Measurements from ENCODE around the gene RETREG1. TPM values are rescaled to one million over a fixed set of nuclear protein-coding genes. Genes with fewer than 3 reads are reported as not detected.

Gene RETREG1
- total and polyA plus RNA-seq, 11 donors: 24.5 to 219 (median 169) TPM

GRCh38 chr5:16644301-16644889, 27.6 kb upstream of the RETREG1 start:
- H3K9me3 ChIP-seq: no peaks in the 10 kb centered on the region
- 92 to 95% (median 94%) methylated on average over 11 of the region's 11 CpGs for WGBS, 4 donors
- H3K4me1 ChIP-seq: no peaks in the 10 kb centered on the region
- ATAC-seq (no peak), DNase-seq (no peak)
- H3K27ac ChIP-seq: no peak overlapping the region
- no peak overlapping the region for H3K4me3 ChIP-seq
- TF ChIP-seq CTCF (IDR thresholded peaks at IDR 0.05) (no peak), POLR2A (IDR thresholded peaks at IDR 0.05) (no peak)
- no peaks in the 10 kb centered on the region for H3K36me3 ChIP-seq
- H3K27me3 ChIP-seq: no peaks in the 10 kb centered on the region
- intact Hi-C loops (cut with DNase I): no loop called here

- intact Hi-C loops (cut with DNase I): no loop called here
- ATAC-seq (no peak), DNase-seq (no peak)
- Histone ChIP-seq H3K4me1 (no peaks in the 10 kb centered on the region), H3K4me3 (no peak overlapping the region), H3K27me3 (no peaks in the 10 kb centered on the region), H3K27ac (no peak overlapping the region), H3K9me3 (no peaks in the 10 kb centered on the region), H3K36me3 (no peaks in the 10 kb centered on the region)
- WGBS, 4 donors: 43 to 75% (median 60%) methylated on average over 2 of the region's 2 CpGs
- no peak for TF ChIP-seq POLR2A (IDR thresholded peaks at IDR 0.05)
- no peak for TF ChIP-seq CTCF (IDR thresholded peaks at IDR 0.05)
Observed at GRCh38 chr5:16642867-16643266, 26.1 kb upstream of the RETREG1 start.

- intact Hi-C loops (cut with DNase I): no loop called here
- no peak for TF ChIP-seq POLR2A (IDR thresholded peaks at IDR 0.05)
- no peak for TF ChIP-seq CTCF (IDR thresholded peaks at IDR 0.05)
- no peaks in the 10 kb centered on the region for H3K27me3 ChIP-seq
- WGBS, 4 donors: 91 to 96% (median 95%) methylated on average over 4 of the region's 4 CpGs
- no peak overlapping the region for H3K4me3 ChIP-seq
- H3K9me3 ChIP-seq: no peaks in the 10 kb centered on the region
- H3K36me3 ChIP-seq: no peaks in the 10 kb centered on the region
- no peaks in the 10 kb centered on the region for H3K4me1 ChIP-seq
- DNase-seq (no peak), ATAC-seq (no peak)
- no peak overlapping the region for H3K27ac ChIP-seq
Observed at GRCh38 chr5:16639206-16639605, 22.4 kb upstream of the RETREG1 start.

GRCh38 chr5:16628376-16628775, 11.6 kb upstream of the RETREG1 start:
- no peaks in the 10 kb centered on the region for H3K27me3 ChIP-seq
- ATAC-seq (no peak), DNase-seq (no peak)
- no peaks in the 10 kb centered on the region for H3K36me3 ChIP-seq
- TF ChIP-seq CTCF (IDR thresholded peaks at IDR 0.05) (no peak), POLR2A (IDR thresholded peaks at IDR 0.05) (no peak)
- intact Hi-C loops (cut with DNase I): no loop called here
- no peak overlapping the region for H3K4me3 ChIP-seq
- peaks cover 0 to 24% (median 3%) of the 10 kb centered on the region in 12 donors for H3K4me1 ChIP-seq
- 86 to 96% (median 90%) methylated on average over 3 of the region's 3 CpGs for WGBS, 4 donors
- H3K27ac ChIP-seq: peak overlapping the region in 1 of 12 donors; percentile 34
- H3K9me3 ChIP-seq: no peaks in the 10 kb centered on the region

Data from heart left ventricle (tissue), 16 donors.